GM18499 (cell line): Measurements from ENCODE around the gene MPDU1.

ENCODE experiments used
- ATAC-seq: cut with Tn5 transposase; IDR thresholded peaks from one replicate; pipeline ENCODE4 v1.9.1; 2021; ENCODE audit warnings: moderate number of reproducible peaks; ENCODE audit not compliant: insufficient read depth, unreplicated experiment

The MPDU1 gene

GRCh38 chr17:7559320-7560171 is 24.1 kb upstream of the MPDU1 start:
- no peak for ATAC-seq

GRCh38 chr17:7560172-7561027 is 23.3 kb upstream of the MPDU1 start:
- no peak for ATAC-seq

- no peak for ATAC-seq
These were observed 22.6 kb upstream of the MPDU1 start for GRCh38 chr17:7561028-7561575.

GRCh38 chr17:7561589-7562207 is 22.0 kb upstream of the MPDU1 start, which contains the start of gene SENP3:
Gene SENP3, plus strand, starts transcription at chr17:7561919. Its CDS starts 1,158 bp downstream, at chr17:7563077.
- no peak for ATAC-seq

- no peak for ATAC-seq
These were observed 21.4 kb upstream of the MPDU1 start for GRCh38 chr17:7562208-7562605.

GRCh38 chr17:7563115-7563869 is 20.4 kb upstream of the MPDU1 start:
- no peak for ATAC-seq

- no peak for ATAC-seq
These were observed 14.1 kb upstream of the MPDU1 start for GRCh38 chr17:7569571-7569970.

- no peak for ATAC-seq
These were observed 13.3 kb upstream of the MPDU1 start for GRCh38 chr17:7570351-7570750.

- ATAC-seq: no peak
These were observed 11.4 kb upstream of the MPDU1 start for GRCh38 chr17:7572338-7572587.

GRCh38 chr17:7572588-7573323 is 10.9 kb upstream of the MPDU1 start:
- peak; percentile 81 for ATAC-seq

GRCh38 chr17:7573324-7574080 is 10.2 kb upstream of the MPDU1 start:
- ATAC-seq: no peak

GRCh38 chr17:7574176-7574953 is 9.3 kb upstream of the MPDU1 start:
- no peak for ATAC-seq

GRCh38 chr17:7575481-7575883 is 8.2 kb upstream of the MPDU1 start:
- no peak for ATAC-seq

GRCh38 chr17:7575959-7576358 is 7.7 kb upstream of the MPDU1 start:
- no peak for ATAC-seq

GRCh38 chr17:7576432-7576937 is 7.2 kb upstream of the MPDU1 start:
- ATAC-seq: no peak

- ATAC-seq: no peak
These were observed 6.1 kb upstream of the MPDU1 start for GRCh38 chr17:7577327-7578199.
